HepG2 (cell line): ENCODE results near the gene C14orf93.

Experiments used
- ZFX ChIP-seq: sonication (generic); formaldehyde crosslinking; IDR thresholded peaks from 2 replicates; pipeline ENCODE4 v1.4.0; 2020; ENCODE audit warnings: mild to moderate bottlenecking, low read depth, missing genetic modification reagents, moderate library complexity
- ZNF253 ChIP-seq: sonication (generic); formaldehyde crosslinking; IDR thresholded peaks from 2 replicates; pipeline ENCODE4 v1.8.0; 2022; ENCODE audit warnings: mild to moderate bottlenecking, missing genetic modification reagents, borderline replicate concordance
- ZSCAN22 ChIP-seq: sonication (generic); formaldehyde crosslinking; IDR thresholded peaks from 2 replicates; pipeline ENCODE4 v1.4.0; 2020; ENCODE audit warnings: mild to moderate bottlenecking, missing genetic modification reagents

- TF ChIP-seq ZFX (no peak), ZSCAN22 (no peak), ZNF253 (CRISPR knock-in tag) (no peak)
Observed at GRCh38 chr14:23005451-23006187, 4.3 kb downstream of the C14orf93 start.
